HCT116 (cell line): ENCODE measurements around the gene GMPPA. TPM values are rescaled to one million over a fixed set of nuclear protein-coding genes. Genes with fewer than 3 reads are reported as not detected.

ENCODE experiments used
- ATAC-seq: fragments of 200-7000 bp; cut with Tn5 transposase; 2 replicates; pipeline ENCODE4 v1.9.1; 2020; ENCODE audit warnings: mild to moderate bottlenecking, moderate library complexity
- BruUV-seq: library from RNA; stranded (reverse); fragments of 400-500 nt; replicated peaks from 2 replicates; lab custom pipeline; 2021; lab: Mats Ljungman, UMichigan
- CTCF ChIA-PET: fragments of 300-600 bp; sonication (Branson Sonifier 250); formaldehyde crosslinking; loops from one replicate; lab custom pipeline; 2021; ENCODE audit warnings: antibody characterized with exemption; lab: Charles Lee
- POLR2A ChIA-PET: fragments of 300-600, 350-600 bp; sonication (Branson Sonifier 250); formaldehyde crosslinking; loops from one replicate; lab custom pipeline; 2021; ENCODE audit warnings: antibody characterized with exemption; lab: Charles Lee
- RAD21 ChIA-PET, 2 experiments: fragments of 300-600 bp; sonication (Branson Sonifier 250); formaldehyde crosslinking; loops; one replicate each; lab custom pipeline; 2023; ENCODE audit warnings: low total read pairs in 2 of 2; ENCODE audit not compliant: uncharacterized antibody in 2 of 2, unreplicated experiment in 2 of 2, low non-redundant PET in 1 of 2; lab: Charles Lee
- DNase-seq: peaks from one replicate; pipeline ENCODE4 v3.0.0-alpha.2; 2010; ENCODE audit warnings: low read depth, low spot score
- H2AFZ ChIP-seq: fragments of 200-600 bp; shearing (Covaris generic), sonication (generic); 2 replicates; pipeline ENCODE4 v1.6.1; 2017; ENCODE audit warnings: low read depth, mixed run types, mixed read lengths, antibody characterized with exemption, low read length; ENCODE audit not compliant: poor library complexity, severe bottlenecking
- H3K27ac ChIP-seq: 2 replicates; pipeline ENCODE4 v1.5.1; 2012; ENCODE audit warnings: low read depth, low read length
- H3K27me3 ChIP-seq: fragments of 200-600 bp; sonication (generic); 2 replicates; pipeline ENCODE4 v1.6.1; 2016; ENCODE audit warnings: mixed run types, low read length, mixed read lengths; ENCODE audit not compliant: insufficient read depth
- H3K36me3 ChIP-seq, 2 experiments: fragments of 200-500 bp in 1 of 2; fragments of 200-600 bp in 1 of 2; sonication (Bioruptor generic) in 1 of 2; sonication (generic) in 1 of 2; 2 replicates each; pipeline versions ENCODE4 v1.5.1 to v1.6.1; 2014 to 2016; ENCODE audit warnings: low read length in 2 of 2, inconsistent platforms in 1 of 2, mixed read lengths in 1 of 2, mixed run types in 1 of 2; ENCODE audit not compliant: insufficient read depth in 2 of 2, control insufficient read depth in 1 of 2
- H3K4me1 ChIP-seq, 2 experiments: fragments of 200-600 bp in 1 of 2; sonication (generic) in 1 of 2; 2 replicates each; pipeline versions ENCODE4 v1.5.1 to v1.6.1; 2012 to 2017; ENCODE audit warnings: low read length in 2 of 2, inconsistent platforms in 1 of 2, mild to moderate bottlenecking in 1 of 2, mixed read lengths in 1 of 2, mixed run types in 1 of 2, moderate library complexity in 1 of 2; ENCODE audit not compliant: insufficient read depth in 2 of 2, control insufficient read depth in 1 of 2
- H3K4me2 ChIP-seq: fragments of 200-600 bp; sonication (generic); 2 replicates; pipeline ENCODE4 v1.6.1; 2017; ENCODE audit warnings: mixed run types, low read length, mixed read lengths
- H3K4me3 ChIP-seq, 2 experiments: fragments of 200-600 bp in 1 of 2; sonication (generic) in 1 of 2; replicated peaks in 1 of 2; 2 replicates each; pipeline ENCODE4 v1.5.1; 2011 to 2016; ENCODE audit warnings: low read length in 2 of 2, control low read depth in 1 of 2, low read depth in 1 of 2, mild to moderate bottlenecking in 1 of 2, mixed read lengths in 1 of 2, mixed run types in 1 of 2
- H3K79me2 ChIP-seq: fragments of 200-600 bp; sonication (generic); 2 replicates; pipeline ENCODE4 v1.6.1; 2017; ENCODE audit warnings: mild to moderate bottlenecking, mixed run types, low read length, moderate library complexity, mixed read lengths; ENCODE audit not compliant: insufficient read depth
- H3K9ac ChIP-seq: fragments of 200-600 bp; sonication (generic); 2 replicates; pipeline ENCODE4 v1.6.1; 2016; ENCODE audit warnings: low read length, mixed read lengths
- H3K9me2 ChIP-seq: fragments of 200-600 bp; sonication (generic), shearing (Covaris generic); 2 replicates; pipeline ENCODE4 v1.6.1; 2017; ENCODE audit warnings: mixed run types, mild to moderate bottlenecking, moderate library complexity; ENCODE audit not compliant: insufficient read depth
- H3K9me3 ChIP-seq, 2 experiments: fragments of 200-500 bp in 1 of 2; fragments of 200-600 bp in 1 of 2; sonication (Bioruptor generic) in 1 of 2; sonication (generic) in 1 of 2; 2 replicates each; pipeline ENCODE4 v1.6.1; 2014 to 2017; ENCODE audit warnings: low read length in 2 of 2, mixed read lengths in 2 of 2, inconsistent platforms in 1 of 2, low read depth in 1 of 2, mild to moderate bottlenecking in 1 of 2, mixed run types in 1 of 2, moderate library complexity in 1 of 2; ENCODE audit not compliant: control insufficient read depth in 1 of 2, insufficient read depth in 1 of 2
- H4K20me1 ChIP-seq: fragments of 200-600 bp; sonication (generic), shearing (Covaris generic); 2 replicates; pipeline ENCODE4 v1.6.1; 2017; ENCODE audit warnings: mixed run types, mild to moderate bottlenecking, moderate library complexity; ENCODE audit not compliant: insufficient read depth
- CEBPB ChIP-seq: IDR thresholded peaks from 2 replicates; pipeline ENCODE4 v1.6.1; 2012; ENCODE audit warnings: low read depth
- ELF1 ChIP-seq: IDR thresholded peaks from 2 replicates; pipeline ENCODE4 v1.6.1; 2012; ENCODE audit warnings: low read depth, borderline replicate concordance
- SIN3A ChIP-seq: IDR thresholded peaks from 2 replicates; pipeline ENCODE4 v1.6.1; 2012; ENCODE audit warnings: low read depth
- ZBTB33 ChIP-seq: IDR thresholded peaks from 2 replicates; pipeline ENCODE4 v1.6.1; 2011; ENCODE audit warnings: mild to moderate bottlenecking, low read length, moderate library complexity; ENCODE audit not compliant: insufficient replicate concordance; ENCODE audit errors: extremely low read depth
- ZFX ChIP-seq: fragments of 450-650 bp; IDR thresholded peaks from 2 replicates; pipeline ENCODE4 v1.6.1; 2017
- intact Hi-C: fragments of 100-400 bp; cut with micrococcal nuclease; formaldehyde crosslinking; loops from 2 replicates; pipeline ENCODE4 v1.10.0; 2022
- total RNA-seq: library from RNA; stranded (reverse); gene quantifications from one replicate; pipeline ENCODE4 v1.2.1, GENCODE V29; 2021; ENCODE audit not compliant: unreplicated experiment
- TF ChIP-seq, protein P1 (sequence below): IDR thresholded peaks from 2 replicates; pipeline ENCODE4 v1.6.1; 2012

GMPPA gene
- total RNA-seq, 1 experiment from 2014 or later, result 71.8 TPM

GRCh38 chr2:219491278-219491963 lies 7.3 kb upstream of the GMPPA start:
- H3K27me3 ChIP-seq, result no peaks in the 10 kb centered on the region
- ChIA-PET POLR2A (no interaction called here), RAD21 (interaction anchor here in 1 of 2 experiments (1.6 kb wide), 1 partner anchor 39 kb away, joined by 3 read pairs; no protein-coding TSS in a partner anchor), CTCF (interaction anchor here (1.7 kb wide), 1 partner anchor 29 kb away, joined by 5 read pairs; no protein-coding TSS in a partner anchor)
- no peaks in the 10 kb centered on the region for H4K20me1 ChIP-seq
- BruUV-seq, result no TSS peak
- H3K36me3 ChIP-seq, result no peaks in the 10 kb centered on the region
- no peaks in the 10 kb centered on the region for H3K9me2 ChIP-seq
- no peaks in the 10 kb centered on the region for H3K79me2 ChIP-seq
- peaks cover 8 to 11% of the 10 kb centered on the region in 2 experiments for H3K4me1 ChIP-seq
- no peak overlapping the region for H3K9ac ChIP-seq
- no peak for DNase-seq
- no peak overlapping the region for H3K4me3 ChIP-seq
- no peak for TF ChIP-seq ZFX
- ATAC-seq, result no peak
- no peaks in the 10 kb centered on the region for H3K9me3 ChIP-seq
- intact Hi-C loops, result no loop called here
- no peak overlapping the region for H3K4me2 ChIP-seq
- no peak overlapping the region for H2AFZ ChIP-seq
- no peak overlapping the region for H3K27ac ChIP-seq

- no peaks in the 10 kb centered on the region for H3K79me2 ChIP-seq
- no peaks in the 10 kb centered on the region for H3K9me2 ChIP-seq
- RAD21 ChIA-PET, result no interaction called here
- CTCF ChIA-PET, result no interaction called here
- no peak overlapping the region for H3K4me3 ChIP-seq
- no peak overlapping the region for H3K4me2 ChIP-seq
- H3K36me3 ChIP-seq, result no peaks in the 10 kb centered on the region
- no peak overlapping the region for H3K9ac ChIP-seq
- H4K20me1 ChIP-seq, result no peaks in the 10 kb centered on the region
- POLR2A ChIA-PET, result no interaction called here
- no peak for ATAC-seq
- no peak overlapping the region for H2AFZ ChIP-seq
- no TSS peak for BruUV-seq
- no peaks in the 10 kb centered on the region for H3K9me3 ChIP-seq
- no peak overlapping the region for H3K27ac ChIP-seq
- no peak for DNase-seq
- intact Hi-C loops, result no loop called here
- H3K27me3 ChIP-seq, result no peaks in the 10 kb centered on the region
- peaks cover 12 to 16% of the 10 kb centered on the region in 2 experiments for H3K4me1 ChIP-seq
- TF ChIP-seq ZBTB33 (no peak), ELF1 (no peak), SIN3A (no peak), CEBPB (no peak)
- TF ChIP-seq, protein P1, sequence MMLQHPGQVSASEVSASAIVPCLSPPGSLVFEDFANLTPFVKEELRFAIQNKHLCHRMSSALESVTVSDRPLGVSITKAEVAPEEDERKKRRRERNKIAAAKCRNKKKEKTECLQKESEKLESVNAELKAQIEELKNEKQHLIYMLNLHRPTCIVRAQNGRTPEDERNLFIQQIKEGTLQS, result no peak
These were observed 6.1 kb upstream of the GMPPA start for GRCh38 chr2:219492575-219492974.
